H1 (cell line): ENCODE results near the gene CLIC1. TPM values are rescaled to one million over a fixed set of nuclear protein-coding genes. Genes with fewer than 3 reads are reported as not detected.

Experiments used
- CTCF ChIA-PET: fragments of 300-600 bp; sonication (Branson Sonifier 250); formaldehyde crosslinking; loops from one replicate; lab custom pipeline; 2021; ENCODE audit not compliant: partially characterized antibody; lab: Charles Lee
- POLR2A ChIA-PET: fragments of 300-600 bp; sonication (Branson Sonifier 250); formaldehyde crosslinking; loops from one replicate; lab custom pipeline; 2021; ENCODE audit warnings: inconsistent platforms; ENCODE audit not compliant: partially characterized antibody; lab: Charles Lee
- DNase-seq, 2 experiments: peaks; one replicate each; pipeline versions ENCODE4 v3.0.0 to v3.0.0-alpha.2; 2010 to 2022; ENCODE audit warnings: low spot score in 2 of 2, low read depth in 1 of 2, mixed read lengths in 1 of 2
- FAIRE-seq: peaks from 2 replicates; lab custom pipeline; 2011; peaks lifted over from hg19 to GRCh38; lab: Jason Lieb, UNC
- H2AFZ ChIP-seq: 2 replicates; pipeline ENCODE4 v1.8.1; 2012; ENCODE audit warnings: low read length, inconsistent platforms
- H2AK5ac ChIP-seq: 2 replicates; pipeline ENCODE4 v1.6.1; 2013; ENCODE audit warnings: low read depth, low read length
- H2BK120ac ChIP-seq: replicated peaks from 2 replicates; pipeline ENCODE3; 2013; ENCODE audit warnings: low read depth, low read length, inconsistent platforms
- H2BK12ac ChIP-seq: 2 replicates; pipeline ENCODE4 v1.6.1; 2013; ENCODE audit warnings: low read depth, low read length
- H2BK15ac ChIP-seq: 2 replicates; pipeline ENCODE4 v1.6.1; 2013; ENCODE audit warnings: low read length
- H2BK20ac ChIP-seq: 2 replicates; pipeline ENCODE4 v1.6.1; 2013; ENCODE audit warnings: low read length
- H2BK5ac ChIP-seq: 2 replicates; pipeline ENCODE4 v1.6.1; 2013; ENCODE audit warnings: low read depth, low read length
- H3K14ac ChIP-seq: 2 replicates; pipeline ENCODE4 v1.6.1; 2013; ENCODE audit warnings: inconsistent platforms; ENCODE audit not compliant: insufficient read length
- H3K18ac ChIP-seq: 2 replicates; pipeline ENCODE4 v1.6.1; 2013; ENCODE audit warnings: low read length; ENCODE audit errors: extremely low read depth
- H3K23ac ChIP-seq: 2 replicates; pipeline ENCODE4 v1.6.1; 2013; ENCODE audit warnings: inconsistent platforms; ENCODE audit not compliant: insufficient read length
- H3K23me2 ChIP-seq: 2 replicates; pipeline ENCODE4 v1.6.1; 2013; ENCODE audit warnings: low read depth, low read length
- H3K27ac ChIP-seq: 2 replicates; pipeline ENCODE4 v1.6.1; 2011; ENCODE audit warnings: low read depth, low read length, inconsistent platforms
- H3K27me3 ChIP-seq, 4 experiments: replicated peaks in 1 of 4; 1 replicate in 1 of 4; 2 replicates in 3 of 4; pipeline versions ENCODE4 v1.6.1 to v1.8.1; 2011 to 2013; ENCODE audit warnings: low read length in 3 of 4, mild to moderate bottlenecking in 3 of 4, inconsistent platforms in 2 of 4, mixed read lengths in 2 of 4, moderate library complexity in 1 of 4; ENCODE audit not compliant: control insufficient read depth in 3 of 4, insufficient read depth in 3 of 4; ENCODE audit errors: extremely low read depth in 1 of 4
- H3K36me3 ChIP-seq, 4 experiments: 2 replicates each; pipeline versions ENCODE4 v1.6.1 to v1.8.1; 2011 to 2013; ENCODE audit warnings: mild to moderate bottlenecking in 4 of 4, low read length in 3 of 4, moderate library complexity in 2 of 4, control low read depth in 1 of 4, inconsistent platforms in 1 of 4; ENCODE audit not compliant: insufficient read depth in 4 of 4, control insufficient read depth in 2 of 4
- H3K4ac ChIP-seq: replicated peaks from 2 replicates; pipeline ENCODE3; 2013; ENCODE audit warnings: low read length, low read depth, mixed read lengths, inconsistent platforms; ENCODE audit not compliant: insufficient read length
- H3K4me1 ChIP-seq, 4 experiments: replicated peaks in 1 of 4; 1 replicate in 1 of 4; 2 replicates in 3 of 4; pipeline versions ENCODE4 v1.6.1 to v1.8.1; 2011 to 2013; ENCODE audit warnings: low read length in 3 of 4, inconsistent platforms in 2 of 4, mixed read lengths in 1 of 4; ENCODE audit not compliant: insufficient read depth in 4 of 4, control insufficient read depth in 3 of 4
- H3K4me2 ChIP-seq, 2 experiments: 2 replicates each; pipeline versions ENCODE4 v1.6.1 to v1.8.1; 2011 to 2013; ENCODE audit warnings: low read depth in 2 of 2, low read length in 2 of 2, control low read depth in 1 of 2, inconsistent platforms in 1 of 2, mild to moderate bottlenecking in 1 of 2; ENCODE audit not compliant: insufficient read depth in 1 of 2
- H3K4me3 ChIP-seq, 4 experiments: fragments of 200-600, 300-600 bp in 1 of 4; sonication (generic), shearing (Covaris generic), sonication (Bioruptor Twin) in 1 of 4; 2 replicates each; pipeline versions ENCODE4 v1.5.1 to v1.8.1; 2011 to 2016; ENCODE audit warnings: low read length in 4 of 4, low read depth in 3 of 4, control low read depth in 2 of 4, inconsistent platforms in 2 of 4, mild to moderate bottlenecking in 2 of 4, mixed read lengths in 1 of 4, moderate library complexity in 1 of 4; ENCODE audit not compliant: insufficient read depth in 2 of 4; ENCODE audit errors: extremely low read depth in 1 of 4
- H3K56ac ChIP-seq: replicated peaks from 2 replicates; pipeline ENCODE3; 2013; ENCODE audit warnings: low read depth, mild to moderate bottlenecking, mixed read lengths, low read length, inconsistent platforms; ENCODE audit not compliant: insufficient read length
- H3K79me1 ChIP-seq: 2 replicates; pipeline ENCODE4 v1.6.1; 2013; ENCODE audit warnings: low read depth, low read length, control low read depth
- H3K79me2 ChIP-seq, 2 experiments: 2 replicates each; pipeline versions ENCODE4 v1.6.1 to v1.8.1; 2012 to 2013; ENCODE audit warnings: low read length in 2 of 2, mild to moderate bottlenecking in 2 of 2, inconsistent platforms in 1 of 2; ENCODE audit not compliant: insufficient read depth in 2 of 2, control insufficient read depth in 1 of 2
- H3K9ac ChIP-seq, 4 experiments: replicated peaks in 1 of 4; 1 replicate in 1 of 4; 2 replicates in 3 of 4; pipeline versions ENCODE4 v1.6.1 to v1.8.1; 2011 to 2013; ENCODE audit warnings: low read depth in 3 of 4, low read length in 3 of 4, control low read depth in 2 of 4, mild to moderate bottlenecking in 2 of 4, moderate library complexity in 2 of 4, inconsistent platforms in 1 of 4; ENCODE audit errors: extremely low read depth in 1 of 4
- H3K9me3 ChIP-seq, 2 experiments: 2 replicates each; pipeline versions ENCODE4 v1.6.1 to v1.8.1; 2012 to 2013; ENCODE audit warnings: mild to moderate bottlenecking in 2 of 2, moderate library complexity in 2 of 2, control low read depth in 1 of 2, inconsistent platforms in 1 of 2, low read depth in 1 of 2, low read length in 1 of 2, mixed read lengths in 1 of 2; ENCODE audit not compliant: insufficient read depth in 2 of 2
- H4K20me1 ChIP-seq, 2 experiments: replicated peaks in 1 of 2; 2 replicates each; pipeline versions ENCODE3 to v1.8.1; 2011 to 2013; ENCODE audit warnings: inconsistent platforms in 2 of 2, low read length in 2 of 2, mild to moderate bottlenecking in 1 of 2; ENCODE audit not compliant: insufficient read depth in 2 of 2, control insufficient read depth in 1 of 2
- H4K5ac ChIP-seq: 2 replicates; pipeline ENCODE4 v1.6.1; 2013; ENCODE audit warnings: low read length, low read depth, mixed read lengths, inconsistent platforms; ENCODE audit not compliant: insufficient read length
- H4K8ac ChIP-seq: 2 replicates; pipeline ENCODE4 v1.8.0; 2013; ENCODE audit warnings: mild to moderate bottlenecking, moderate library complexity, low read length, inconsistent platforms; ENCODE audit not compliant: insufficient read depth; ENCODE audit errors: extremely low read depth
- H4K91ac ChIP-seq: replicated peaks from 2 replicates; pipeline ENCODE3; 2013; ENCODE audit warnings: low read length, mixed read lengths, inconsistent platforms; ENCODE audit not compliant: insufficient read length
- WGBS, 2 experiments: shearing (Covaris generic) in 1 of 2; methylation state at CpG; one replicate each; pipeline versions ENCODE4 v1.1.6 to v1.1.7; 2013 to 2015; ENCODE audit warnings: low lambda C conversion rate in 2 of 2, mixed read lengths in 2 of 2, inconsistent platforms in 1 of 2, low coverage in 1 of 2, missing lambda C conversion rate in 1 of 2; ENCODE audit not compliant: insufficient replicate concordance in 2 of 2, insufficient coverage in 1 of 2, insufficient read length in 1 of 2; ENCODE audit errors: extremely low coverage in 1 of 2, missing lambda C conversion rate in 1 of 2; 5-methylcytosine and 5-hydroxymethylcytosine counted together
- polyA plus RNA-seq, 7 experiments: library from polyadenylated mRNA; depleted of rRNA in 3 of 7; stranded (reverse) in 5 of 7; unstranded in 2 of 7; fragments of >200 nt in 5 of 7; fragments of 200-250 nt in 2 of 7; gene quantifications; 1 replicate in 5 of 7; 2 replicates in 1 of 7; 4 replicates in 1 of 7; pipeline versions ENCODE4 v1.2.1 to v1.2.3, GENCODE V29; 2011 to 2013; ENCODE audit warnings: missing spikeins in 2 of 7, mixed read lengths in 2 of 7
- total RNA-seq: library from RNA; stranded (reverse); fragmentation: NEBNext Ultra II Directional; extraction: Animal tissue kit (Norgen Biotek cat#: 25700); gene quantifications from 2 replicates; pipeline ENCODE4 v1.2.1, GENCODE V29; 2021

Gene CLIC1
- total and polyA plus RNA-seq, 2 of the 8 experiments (the other 6 are each of a cell fraction or from before 2014, with no cell fraction given) = 250 to 277 TPM

GRCh38 chr6:31710523-31711219 lies 25.7 kb downstream of the CLIC1 start:
- no peak overlapping the region for H2BK15ac ChIP-seq
- 0 out of 2 replicates have a peak overlapping the region, but pooled peaks have one; percentile 7 for H2AFZ ChIP-seq
- H3K27ac ChIP-seq = no peak overlapping the region
- ChIA-PET POLR2A (interaction anchor here (0.6 to 3.4 kb wide), 10 partner anchors 14 to 233 kb away, joined by 3 to 22 read pairs (median 4); partner anchors contain the start of genes BAG6, DDAH2, GPANK1 and MPIG6B), CTCF (interaction anchor here (0.5 to 5.7 kb wide), 12 partner anchors 11 to 269 kb away, joined by 3 to 39 read pairs (median 4); partner anchors contain the start of genes DDAH2 and LSM2)
- H4K91ac ChIP-seq = no peak overlapping the region
- FAIRE-seq (no peak), DNase-seq (no peak)
- H4K5ac ChIP-seq = no peak overlapping the region
- H3K14ac ChIP-seq = no peak overlapping the region
- no peak overlapping the region for H2BK5ac ChIP-seq
- H3K18ac ChIP-seq = no peak overlapping the region
- no peak overlapping the region for H3K4ac ChIP-seq
- no peak overlapping the region for H3K4me3 ChIP-seq
- H3K79me1 ChIP-seq = no peaks in the 10 kb centered on the region
- no peaks in the 10 kb centered on the region for H3K9me3 ChIP-seq
- H2BK12ac ChIP-seq = no peak overlapping the region
- no peaks in the 10 kb centered on the region for H3K36me3 ChIP-seq
- H3K23me2 ChIP-seq = peaks cover 3% of the 10 kb centered on the region; the same call in 1 of the 2 replicates
- no peak overlapping the region for H3K9ac ChIP-seq
- 82% methylated on average over 5 of the region's 5 CpGs; no CpG with 5 or more reads in 1 of the 2 experiments for WGBS, 2 experiments
- H4K8ac ChIP-seq = peak overlapping the region; percentile 23; the same call in 1 of the 2 replicates
- H3K56ac ChIP-seq = no peak overlapping the region
- no peaks in the 10 kb centered on the region for H3K79me2 ChIP-seq
- no peaks in the 10 kb centered on the region; a peak in 1 of 7 replicates for H3K27me3 ChIP-seq
- H3K4me1 ChIP-seq = peaks cover 11 to 18% (median 12%) of the 10 kb centered on the region in 4 experiments
- no peak overlapping the region for H3K23ac ChIP-seq
- H2BK120ac ChIP-seq = no peak overlapping the region
- H2AK5ac ChIP-seq = no peak overlapping the region
- H4K20me1 ChIP-seq = no peaks in the 10 kb centered on the region
- H2BK20ac ChIP-seq = 0 out of 2 replicates have a peak overlapping the region, but pooled peaks have one; percentile 72
- no peak overlapping the region; a peak in 1 of 4 replicates for H3K4me2 ChIP-seq
